ENCODE measurements around the gene TAS2R40.
"Not testable (repeated sequence)": the region's sequence is repeated elsewhere in the genome, so short reads cannot be mapped to it uniquely, and the experiment has no call there.

TAS2R40 gene

DNA sequence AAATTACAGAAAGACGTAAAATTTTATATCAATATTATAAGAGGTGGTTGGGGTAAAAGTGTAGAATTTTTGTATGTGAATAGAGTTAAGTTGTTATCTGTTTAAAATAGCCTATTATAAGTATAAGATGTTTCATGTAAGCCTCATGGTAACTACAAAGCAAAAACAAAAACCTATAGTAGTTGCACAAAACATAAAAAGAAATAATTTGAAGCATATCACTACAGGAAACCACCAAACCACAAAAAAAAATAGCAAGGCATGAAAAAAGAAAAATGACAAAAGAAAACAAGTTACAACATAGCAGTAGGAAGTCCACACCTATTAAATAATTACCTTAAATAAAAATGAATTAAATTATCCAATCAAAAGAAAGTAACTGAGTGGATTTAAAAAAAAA is 29.0 kb downstream of the TAS2R40 start:
- DNase-seq (ENCODE audit: low spot score): no peak

GRCh38 chr7:143252006-143252405 is 30.2 kb downstream of the TAS2R40 start:
- DNase-seq (ENCODE audit: low spot score): no peak

GRCh38 chr7:143255564-143255963 is 33.7 kb downstream of the TAS2R40 start:
- DNase-seq (ENCODE audit: low spot score): no peak

- DNase-seq (ENCODE audit: low spot score): no peak
Measured at GRCh38 chr7:143256325-143256724, 34.5 kb downstream of the TAS2R40 start.

GRCh38 chr7:143256932-143257331 is 35.1 kb downstream of the TAS2R40 start:
- DNase-seq (ENCODE audit: low spot score): no peak

- DNase-seq (ENCODE audit: low spot score): no peak
Measured at GRCh38 chr7:143257501-143257900, 35.7 kb downstream of the TAS2R40 start.

- no peak for DNase-seq (ENCODE audit: low spot score)
Measured at GRCh38 chr7:143258831-143259230, 37.0 kb downstream of the TAS2R40 start.

DNA sequence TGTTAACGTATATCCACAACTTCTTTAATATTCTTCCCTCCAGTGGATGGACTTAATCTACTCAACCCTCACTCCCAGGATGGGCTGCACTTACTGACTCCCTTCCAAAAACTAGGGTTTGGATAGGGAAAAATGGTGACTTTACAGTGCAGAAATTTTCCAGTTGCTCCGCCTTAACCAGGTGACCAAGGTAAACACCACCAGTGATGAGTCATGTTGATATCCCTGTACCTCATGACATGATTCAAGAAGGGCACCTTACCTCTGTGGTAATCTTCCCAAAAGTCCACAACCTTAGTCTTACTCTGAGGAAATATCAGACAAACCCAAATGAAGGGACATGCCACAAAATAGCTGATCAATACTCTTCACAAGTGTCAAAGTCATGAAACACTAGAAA is 37.9 kb downstream of the TAS2R40 start:
- no peak for DNase-seq (ENCODE audit: low spot score)

GRCh38 chr7:143261901-143262300 is 40.1 kb downstream of the TAS2R40 start:
- no peak for DNase-seq (ENCODE audit: low spot score)

- peak; percentile 75 for DNase-seq (ENCODE audit: low spot score)
Measured at GRCh38 chr7:143263266-143264195, 41.7 kb downstream of the TAS2R40 start, which contains the start of gene GSTK1. GSTK1 (plus strand) TSS chr7:143263441; CDS start chr7:143263514, 73 bp downstream.

GRCh38 chr7:143264196-143264568 is 42.3 kb downstream of the TAS2R40 start:
- not testable (repeated sequence) for DNase-seq (ENCODE audit: low spot score)

GRCh38 chr7:143265017-143265693 is 43.3 kb downstream of the TAS2R40 start:
- peak; percentile 28 for DNase-seq (ENCODE audit: low spot score)

DNA sequence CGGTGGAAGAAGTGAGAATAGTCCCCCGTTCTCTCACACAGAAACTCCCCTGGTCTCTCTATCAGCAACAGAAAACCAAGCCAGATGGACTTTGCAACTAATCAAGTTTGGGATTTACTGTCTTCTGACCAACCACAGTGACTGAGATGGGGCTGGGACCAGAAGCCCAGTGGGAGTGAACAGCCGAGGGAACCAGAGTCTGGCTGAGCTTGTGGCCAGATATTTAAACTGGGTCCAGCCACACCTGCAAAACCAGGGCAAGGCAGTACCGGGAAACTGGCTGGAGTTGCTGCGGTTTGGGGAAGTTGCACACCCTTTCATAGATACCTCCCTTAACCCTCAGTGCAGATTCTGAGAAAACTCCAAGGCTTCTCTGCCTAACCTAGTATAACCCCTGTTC is 47.4 kb downstream of the TAS2R40 start:
- DNase-seq (ENCODE audit: low spot score): no peak

DNA sequence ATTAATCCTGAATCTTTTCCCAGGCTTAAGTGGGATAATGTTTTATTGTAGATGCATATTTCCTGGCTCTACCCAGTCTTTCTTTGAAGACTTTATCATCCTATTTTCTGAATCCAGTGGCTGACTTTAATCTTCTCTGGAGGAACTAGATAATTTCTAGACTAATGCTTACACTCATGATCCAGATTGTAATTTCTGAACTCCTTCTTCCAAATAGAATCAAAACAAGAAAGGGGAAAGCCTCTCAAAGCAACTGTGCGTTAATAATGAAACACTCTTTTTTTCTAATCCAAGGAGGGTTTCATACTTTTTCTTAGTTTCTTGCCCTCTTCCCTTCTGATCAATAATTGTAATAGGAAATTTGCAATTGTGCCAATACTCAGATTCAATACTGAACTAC is 49.4 kb downstream of the TAS2R40 start:
- no peak for DNase-seq (ENCODE audit: low spot score)

Data from cerebellar cortex (tissue), 1 donor.